Sigmoid colon (tissue), 3 donors: ENCODE results near the gene TIMM17B.

Experiments
- CTCF ChIP-seq, 4 experiments: fragments of 450-650 bp in 3 of 4; fragments of 200-600 bp in 1 of 4; IDR thresholded peaks; one replicate each; pipeline ENCODE4 v1.5.1; 2016 to 2019; ENCODE audit warnings: antibody characterized with exemption in 4 of 4, mild to moderate bottlenecking in 3 of 4, moderate library complexity in 2 of 4
- POLR2A ChIP-seq, 2 donors: fragments of 450-650 bp; IDR thresholded peaks; one replicate each; pipeline ENCODE4 v1.6.1; 2016; ENCODE audit warnings: antibody characterized with exemption in 2 of 2, mild to moderate bottlenecking in 2 of 2, moderate library complexity in 2 of 2

GRCh38 chrX:48848847-48849246 is 48.7 kb downstream of the TIMM17B start:
- no peak for TF ChIP-seq CTCF (IDR thresholded peaks at IDR 0.05)
- TF ChIP-seq POLR2A (IDR thresholded peaks at IDR 0.05) = no peak
